K562 (cell line): Measurements from ENCODE around the gene SP6.

Experiments
- KAT2B ChIP-seq: IDR thresholded peaks from one replicate; pipeline ENCODE4 v1.6.1; 2012; ENCODE audit warnings: low read depth, mild to moderate bottlenecking, control low read depth, inconsistent platforms, low read length, moderate library complexity
- SMAD4 ChIP-seq: fragments of 250-450 bp; sonication (Bioruptor Pico); conservative IDR thresholded peaks from 2 replicates; pipeline ENCODE4 v1.8.0; 2021; ENCODE audit warnings: inconsistent platforms, mild to moderate bottlenecking, moderate library complexity
- TBL1XR1 ChIP-seq, 2 experiments: IDR thresholded peaks; 2 replicates each; pipeline ENCODE4 v1.6.1; 2012; ENCODE audit warnings: improper control_type of control experiment in 2 of 2, low read length in 2 of 2, mild to moderate bottlenecking in 1 of 2
- YY1 ChIP-seq, 3 experiments: IDR thresholded peaks; 2 replicates each; pipeline ENCODE4 v1.6.1; 2011; ENCODE audit warnings: low read length in 2 of 3, mild to moderate bottlenecking in 2 of 3, moderate library complexity in 2 of 3, borderline replicate concordance in 1 of 3, control low read depth in 1 of 3, low read depth in 1 of 3; ENCODE audit not compliant: insufficient read depth in 3 of 3, insufficient replicate concordance in 2 of 3, control insufficient read depth in 1 of 3, insufficient read length in 1 of 3; ENCODE audit errors: extremely low read depth in 1 of 3
- ZEB2 ChIP-seq: fragments of 450-650 bp; IDR thresholded peaks from 2 replicates; pipeline ENCODE4 v1.6.1; 2016
- TF ChIP-seq, protein P1 (sequence below): fragments of 250-450 bp; sonication (Bioruptor Pico); IDR thresholded peaks from 2 replicates; pipeline ENCODE4 v1.4.0; 2020; ENCODE audit warnings: mild to moderate bottlenecking, moderate library complexity
- TF ChIP-seq, protein P2 (sequence below), 3 experiments: IDR thresholded peaks in 2 of 3; conservative IDR thresholded peaks in 1 of 3; 2 replicates each; pipeline ENCODE4 v1.5.1; 2011 to 2012; ENCODE audit warnings: low read length in 3 of 3, mild to moderate bottlenecking in 3 of 3, control low read depth in 2 of 3, improper control_type of control experiment in 1 of 3, inconsistent platforms in 1 of 3, low read depth in 1 of 3, mixed read lengths in 1 of 3, moderate library complexity in 1 of 3; ENCODE audit not compliant: insufficient read depth in 2 of 3
- TF ChIP-seq, protein P3 (sequence below): fragments of 450-650 bp; conservative IDR thresholded peaks from 2 replicates; pipeline ENCODE4 v1.6.1; 2016; ENCODE audit warnings: missing genetic modification characterization, low read depth, mild to moderate bottlenecking, missing compliant biosample characterization, moderate library complexity
- TF ChIP-seq, protein P4 (sequence below): fragments of 450-650 bp; IDR thresholded peaks from 2 replicates; pipeline ENCODE4 v1.6.1; 2016; ENCODE audit warnings: missing biosample characterization, missing genetic modification characterization
- TF ChIP-seq, protein P5 (sequence below): IDR thresholded peaks from 2 replicates; pipeline ENCODE4 v1.6.1; 2011; ENCODE audit not compliant: insufficient read length; ENCODE audit errors: extremely low read depth

DNA sequence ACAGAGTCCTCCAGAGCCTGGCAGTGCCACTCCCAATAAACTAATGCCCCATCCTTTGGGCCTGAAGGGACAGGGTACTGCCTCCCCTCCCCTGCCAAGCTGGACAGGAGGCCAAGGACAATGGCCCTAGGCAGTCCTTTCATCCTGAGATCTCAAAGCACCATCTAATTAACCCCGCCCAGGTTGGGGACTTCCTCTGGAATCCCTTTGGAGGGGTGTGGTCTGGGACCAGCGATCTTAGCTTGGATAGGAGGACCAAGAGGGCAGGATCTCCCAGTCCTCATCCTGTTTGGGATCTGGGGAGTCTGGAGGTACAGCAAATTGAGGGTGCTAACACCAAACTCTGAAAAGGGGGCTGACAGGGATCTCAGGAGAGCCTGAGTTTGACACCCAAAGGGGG lies 18.2 kb upstream of the SP6 start:
- TF ChIP-seq, protein P1, sequence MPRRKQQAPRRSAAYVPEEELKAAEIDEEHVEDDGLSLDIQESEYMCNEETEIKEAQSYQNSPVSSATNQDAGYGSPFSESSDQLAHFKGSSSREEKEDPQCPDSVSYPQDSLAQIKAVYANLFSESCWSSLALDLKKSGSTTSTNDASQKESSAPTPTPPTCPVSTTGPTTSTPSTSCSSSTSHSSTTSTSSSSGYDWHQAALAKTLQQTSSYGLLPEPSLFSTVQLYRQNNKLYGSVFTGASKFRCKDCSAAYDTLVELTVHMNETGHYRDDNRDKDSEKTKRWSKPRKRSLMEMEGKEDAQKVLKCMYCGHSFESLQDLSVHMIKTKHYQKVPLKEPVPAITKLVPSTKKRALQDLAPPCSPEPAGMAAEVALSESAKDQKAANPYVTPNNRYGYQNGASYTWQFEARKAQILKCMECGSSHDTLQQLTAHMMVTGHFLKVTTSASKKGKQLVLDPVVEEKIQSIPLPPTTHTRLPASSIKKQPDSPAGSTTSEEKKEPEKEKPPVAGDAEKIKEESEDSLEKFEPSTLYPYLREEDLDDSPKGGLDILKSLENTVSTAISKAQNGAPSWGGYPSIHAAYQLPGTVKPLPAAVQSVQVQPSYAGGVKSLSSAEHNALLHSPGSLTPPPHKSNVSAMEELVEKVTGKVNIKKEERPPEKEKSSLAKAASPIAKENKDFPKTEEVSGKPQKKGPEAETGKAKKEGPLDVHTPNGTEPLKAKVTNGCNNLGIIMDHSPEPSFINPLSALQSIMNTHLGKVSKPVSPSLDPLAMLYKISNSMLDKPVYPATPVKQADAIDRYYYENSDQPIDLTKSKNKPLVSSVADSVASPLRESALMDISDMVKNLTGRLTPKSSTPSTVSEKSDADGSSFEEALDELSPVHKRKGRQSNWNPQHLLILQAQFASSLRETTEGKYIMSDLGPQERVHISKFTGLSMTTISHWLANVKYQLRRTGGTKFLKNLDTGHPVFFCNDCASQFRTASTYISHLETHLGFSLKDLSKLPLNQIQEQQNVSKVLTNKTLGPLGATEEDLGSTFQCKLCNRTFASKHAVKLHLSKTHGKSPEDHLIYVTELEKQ (CRISPR knock-in tag), result no peak
- TF ChIP-seq, protein P2, sequence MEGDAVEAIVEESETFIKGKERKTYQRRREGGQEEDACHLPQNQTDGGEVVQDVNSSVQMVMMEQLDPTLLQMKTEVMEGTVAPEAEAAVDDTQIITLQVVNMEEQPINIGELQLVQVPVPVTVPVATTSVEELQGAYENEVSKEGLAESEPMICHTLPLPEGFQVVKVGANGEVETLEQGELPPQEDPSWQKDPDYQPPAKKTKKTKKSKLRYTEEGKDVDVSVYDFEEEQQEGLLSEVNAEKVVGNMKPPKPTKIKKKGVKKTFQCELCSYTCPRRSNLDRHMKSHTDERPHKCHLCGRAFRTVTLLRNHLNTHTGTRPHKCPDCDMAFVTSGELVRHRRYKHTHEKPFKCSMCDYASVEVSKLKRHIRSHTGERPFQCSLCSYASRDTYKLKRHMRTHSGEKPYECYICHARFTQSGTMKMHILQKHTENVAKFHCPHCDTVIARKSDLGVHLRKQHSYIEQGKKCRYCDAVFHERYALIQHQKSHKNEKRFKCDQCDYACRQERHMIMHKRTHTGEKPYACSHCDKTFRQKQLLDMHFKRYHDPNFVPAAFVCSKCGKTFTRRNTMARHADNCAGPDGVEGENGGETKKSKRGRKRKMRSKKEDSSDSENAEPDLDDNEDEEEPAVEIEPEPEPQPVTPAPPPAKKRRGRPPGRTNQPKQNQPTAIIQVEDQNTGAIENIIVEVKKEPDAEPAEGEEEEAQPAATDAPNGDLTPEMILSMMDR (IDR thresholded peaks at IDR 0.05 in 2 of 3, conservative IDR thresholded peaks at IDR 0.05 in 1 of 3; ENCODE audit: insufficient read depth in 2 of 3, low read depth in 1 of 3, low read length in 3 of 3), result no peak
- TF ChIP-seq YY1 (IDR thresholded peaks at IDR 0.05; ENCODE audit: borderline replicate concordance in 1 of 3, control insufficient read depth in 1 of 3, extremely low read depth in 1 of 3, insufficient read depth in 3 of 3, insufficient read length in 1 of 3, insufficient replicate concordance in 2 of 3, low read depth in 1 of 3, low read length in 2 of 3), result no peak
- TF ChIP-seq, protein P3, sequence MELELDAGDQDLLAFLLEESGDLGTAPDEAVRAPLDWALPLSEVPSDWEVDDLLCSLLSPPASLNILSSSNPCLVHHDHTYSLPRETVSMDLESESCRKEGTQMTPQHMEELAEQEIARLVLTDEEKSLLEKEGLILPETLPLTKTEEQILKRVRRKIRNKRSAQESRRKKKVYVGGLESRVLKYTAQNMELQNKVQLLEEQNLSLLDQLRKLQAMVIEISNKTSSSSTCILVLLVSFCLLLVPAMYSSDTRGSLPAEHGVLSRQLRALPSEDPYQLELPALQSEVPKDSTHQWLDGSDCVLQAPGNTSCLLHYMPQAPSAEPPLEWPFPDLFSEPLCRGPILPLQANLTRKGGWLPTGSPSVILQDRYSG (tag), result no peak
- TF ChIP-seq KAT2B, result no peak
- TF ChIP-seq SMAD4 (CRISPR knock-in tag), result no peak
- no peak for TF ChIP-seq TBL1XR1 (IDR thresholded peaks at IDR 0.05; ENCODE audit: low read length in 2 of 2)
- TF ChIP-seq, protein P4, sequence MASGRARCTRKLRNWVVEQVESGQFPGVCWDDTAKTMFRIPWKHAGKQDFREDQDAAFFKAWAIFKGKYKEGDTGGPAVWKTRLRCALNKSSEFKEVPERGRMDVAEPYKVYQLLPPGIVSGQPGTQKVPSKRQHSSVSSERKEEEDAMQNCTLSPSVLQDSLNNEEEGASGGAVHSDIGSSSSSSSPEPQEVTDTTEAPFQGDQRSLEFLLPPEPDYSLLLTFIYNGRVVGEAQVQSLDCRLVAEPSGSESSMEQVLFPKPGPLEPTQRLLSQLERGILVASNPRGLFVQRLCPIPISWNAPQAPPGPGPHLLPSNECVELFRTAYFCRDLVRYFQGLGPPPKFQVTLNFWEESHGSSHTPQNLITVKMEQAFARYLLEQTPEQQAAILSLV, result no peak
- no peak for TF ChIP-seq ZEB2
- TF ChIP-seq, protein P5, sequence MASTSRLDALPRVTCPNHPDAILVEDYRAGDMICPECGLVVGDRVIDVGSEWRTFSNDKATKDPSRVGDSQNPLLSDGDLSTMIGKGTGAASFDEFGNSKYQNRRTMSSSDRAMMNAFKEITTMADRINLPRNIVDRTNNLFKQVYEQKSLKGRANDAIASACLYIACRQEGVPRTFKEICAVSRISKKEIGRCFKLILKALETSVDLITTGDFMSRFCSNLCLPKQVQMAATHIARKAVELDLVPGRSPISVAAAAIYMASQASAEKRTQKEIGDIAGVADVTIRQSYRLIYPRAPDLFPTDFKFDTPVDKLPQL, result no peak
